ENCODE results near the gene PDE6B. TPM values are rescaled to one million over a fixed set of nuclear protein-coding genes. Genes with fewer than 3 reads are reported as not detected.

PDE6B gene
- 0.10 TPM in 1 of 2 replicates, not detected in the other for total RNA-seq (2014; rRNA removed; shearing (Covaris generic); ENCODE audit: low replicate concordance)

DNA sequence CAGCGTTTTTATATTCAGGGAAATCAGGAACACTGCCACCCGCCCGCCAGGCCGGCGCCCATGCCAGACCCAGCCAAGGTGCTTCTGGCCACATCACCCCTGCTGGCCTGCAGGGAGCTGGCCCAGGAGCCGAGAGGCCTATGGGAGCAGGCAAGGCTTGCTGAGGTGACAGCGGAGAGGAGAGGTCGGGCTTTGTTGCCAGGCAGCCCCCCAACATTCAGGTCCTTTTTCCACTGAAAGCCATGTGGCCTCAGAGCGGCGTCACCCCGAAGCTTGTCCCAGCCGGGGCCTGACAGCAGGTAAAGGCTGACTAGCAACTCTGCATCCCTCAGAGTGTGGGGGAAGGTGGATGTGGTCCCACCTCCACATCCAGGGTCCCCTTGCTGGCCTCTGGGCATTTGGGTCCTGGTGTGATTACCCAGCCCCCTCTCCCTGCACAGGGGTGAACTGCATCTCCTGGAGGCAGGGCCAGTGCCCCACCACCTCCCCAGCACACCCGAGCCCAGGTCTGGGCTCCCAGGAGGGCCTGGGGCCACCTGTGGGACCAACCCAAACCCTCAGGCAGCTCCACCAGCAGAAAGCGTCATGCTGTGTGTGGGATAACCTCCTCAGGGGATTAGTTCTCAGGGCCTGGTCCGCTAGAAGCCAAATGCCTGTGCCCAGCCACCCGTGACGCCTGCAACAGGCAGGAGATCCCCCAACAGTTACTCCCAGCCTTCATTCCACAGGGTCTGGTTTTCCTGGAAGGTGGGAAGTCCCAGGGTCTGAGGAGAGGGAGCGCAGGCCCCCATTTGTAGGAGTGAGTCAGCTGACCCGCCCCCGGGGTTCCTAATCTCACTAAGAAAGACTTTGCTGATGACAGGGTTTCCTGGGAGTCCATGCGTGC, at the start of gene PDE6B:
Gene PDE6B (plus strand): TSS at position 869 of the 886 bp plus-strand sequence. CDS start 54 bp downstream, outside the sequence.
- no peak for DNase-seq
- no peaks in the 10 kb centered on the region for H3K9me3 ChIP-seq
- no peaks in the 10 kb centered on the region for H3K27me3 ChIP-seq
- no peak within 1 kb of the TSS for H3K4me3 ChIP-seq
- H3K36me3 ChIP-seq = no peaks in the 10 kb centered on the region

DNA sequence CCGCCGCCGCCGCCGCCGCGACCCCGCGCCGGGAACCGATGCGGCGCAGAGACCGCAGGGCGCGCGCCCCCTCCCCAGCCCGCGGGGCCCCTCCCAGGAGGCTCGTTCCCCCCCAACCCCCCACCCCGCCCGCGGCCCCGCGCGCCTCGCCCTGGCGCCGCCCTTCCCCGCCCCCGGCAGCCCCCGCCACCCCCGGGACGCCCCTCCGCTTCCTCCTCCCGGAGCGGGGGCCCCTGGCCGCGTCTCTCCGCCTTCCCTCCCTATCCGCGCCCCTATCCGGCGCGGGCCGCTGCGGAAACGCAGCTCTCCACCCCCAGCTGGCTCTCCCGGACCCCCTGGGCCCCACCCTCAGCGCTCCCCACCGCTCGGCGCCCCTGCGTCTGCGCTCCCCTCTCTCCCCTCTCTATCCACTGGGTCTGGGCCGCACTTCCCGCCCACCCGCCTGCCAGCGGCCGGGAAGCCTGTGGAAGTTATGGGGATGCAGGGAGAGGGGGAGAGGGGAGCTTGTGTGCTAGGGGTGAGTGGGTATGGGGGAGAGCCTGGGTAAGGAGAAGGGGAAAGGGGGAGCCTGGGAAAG, 49.0 kb upstream of the PDE6B start, which contains the start of gene TMEM271:
Gene TMEM271 (minus strand): TSS at position 51 of the 577 bp plus-strand sequence. CDS start 233 bp downstream, outside the sequence.
- Histone ChIP-seq H3K36me3 (no peaks in the 10 kb centered on the region), H3K9me3 (no peaks in the 10 kb centered on the region), H3K4me3 (no peak within 1 kb of the TSS), H3K27me3 (peaks cover 8% of the 10 kb centered on the region; the same call in 1 of the 2 replicates)
- DNase-seq = no peak

DNA sequence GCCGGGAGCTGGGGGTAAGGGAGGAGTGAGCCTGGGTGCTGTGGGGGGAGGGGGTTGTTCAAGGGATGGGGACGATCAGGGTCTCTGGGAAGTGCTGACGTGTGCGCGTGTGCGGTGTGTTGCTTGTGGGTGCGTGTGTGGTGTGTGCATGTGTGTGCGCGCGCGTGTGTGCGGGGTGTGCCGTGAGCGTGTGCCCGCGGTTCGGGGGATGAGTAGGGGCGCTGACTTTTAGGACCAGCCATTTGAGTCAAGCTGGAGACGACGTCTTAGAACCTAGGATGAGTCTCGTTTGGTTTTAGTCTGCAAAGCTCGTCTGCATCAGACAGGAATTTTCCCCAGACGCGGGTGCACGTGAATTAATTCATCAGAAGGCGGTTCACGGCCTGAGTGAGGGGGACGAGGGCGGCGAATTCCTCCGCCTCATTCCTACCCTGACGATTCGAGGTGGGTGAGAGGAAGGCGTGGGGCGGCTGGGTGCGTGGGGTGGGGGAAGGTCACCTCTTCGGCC, 48.3 kb upstream of the PDE6B start:
- DNase-seq = no peak
- Histone ChIP-seq H3K9me3 (no peaks in the 10 kb centered on the region), H3K36me3 (no peaks in the 10 kb centered on the region), H3K4me3 (no peak overlapping the region), H3K27me3 (peaks cover 8% of the 10 kb centered on the region; the same call in 1 of the 2 replicates)

DNA sequence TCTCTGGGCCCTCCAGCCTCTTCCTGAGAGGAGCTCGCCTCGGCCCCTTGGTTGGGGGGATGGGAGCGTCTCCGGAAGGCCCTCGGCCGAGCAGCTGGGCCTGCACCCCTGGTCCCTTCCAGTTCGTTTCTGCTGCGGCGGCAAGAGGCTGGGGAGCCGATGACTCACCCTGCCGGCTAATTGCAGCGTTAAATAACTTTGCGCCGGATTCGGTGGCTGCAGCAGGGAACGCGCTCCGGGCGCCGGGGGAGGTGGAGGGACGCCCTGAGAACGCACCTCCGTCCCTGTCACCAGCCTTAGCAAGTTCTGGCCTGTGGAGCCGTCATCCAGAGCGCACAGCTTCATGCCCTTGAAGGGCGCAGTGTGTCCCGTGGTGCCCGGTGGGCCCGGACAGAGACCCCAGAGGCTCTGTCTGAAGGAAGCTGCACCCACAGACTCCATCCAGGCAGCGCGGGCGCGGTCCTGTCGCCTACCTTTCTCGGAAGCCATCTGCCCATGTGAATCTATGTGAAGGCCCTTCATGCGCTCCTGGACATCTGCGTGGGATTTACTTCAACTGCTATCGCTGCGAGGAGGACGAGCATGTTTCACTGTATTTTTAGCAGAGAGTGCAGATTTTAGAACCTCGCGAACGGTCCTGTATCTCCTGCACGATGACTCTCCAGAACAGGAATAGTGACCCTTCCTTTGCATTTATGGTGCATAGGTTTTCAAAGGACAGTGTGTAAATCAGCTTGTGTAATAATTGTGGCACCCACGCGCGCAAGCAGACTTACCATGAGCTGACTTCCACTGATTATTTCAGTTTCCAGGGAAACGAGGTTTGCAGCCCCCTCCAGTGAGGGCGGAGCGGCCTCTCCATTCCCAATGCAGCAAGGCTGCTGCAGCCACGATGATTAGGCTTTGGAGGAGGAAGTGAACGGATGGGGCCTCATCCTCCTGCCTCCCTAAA, 47.6 kb upstream of the PDE6B start:
- no peaks in the 10 kb centered on the region for H3K36me3 ChIP-seq
- peaks cover 8% of the 10 kb centered on the region; the same call in 1 of the 2 replicates for H3K27me3 ChIP-seq
- no peak overlapping the region for H3K4me3 ChIP-seq
- no peaks in the 10 kb centered on the region for H3K9me3 ChIP-seq
- DNase-seq = peak; percentile 9

DNA sequence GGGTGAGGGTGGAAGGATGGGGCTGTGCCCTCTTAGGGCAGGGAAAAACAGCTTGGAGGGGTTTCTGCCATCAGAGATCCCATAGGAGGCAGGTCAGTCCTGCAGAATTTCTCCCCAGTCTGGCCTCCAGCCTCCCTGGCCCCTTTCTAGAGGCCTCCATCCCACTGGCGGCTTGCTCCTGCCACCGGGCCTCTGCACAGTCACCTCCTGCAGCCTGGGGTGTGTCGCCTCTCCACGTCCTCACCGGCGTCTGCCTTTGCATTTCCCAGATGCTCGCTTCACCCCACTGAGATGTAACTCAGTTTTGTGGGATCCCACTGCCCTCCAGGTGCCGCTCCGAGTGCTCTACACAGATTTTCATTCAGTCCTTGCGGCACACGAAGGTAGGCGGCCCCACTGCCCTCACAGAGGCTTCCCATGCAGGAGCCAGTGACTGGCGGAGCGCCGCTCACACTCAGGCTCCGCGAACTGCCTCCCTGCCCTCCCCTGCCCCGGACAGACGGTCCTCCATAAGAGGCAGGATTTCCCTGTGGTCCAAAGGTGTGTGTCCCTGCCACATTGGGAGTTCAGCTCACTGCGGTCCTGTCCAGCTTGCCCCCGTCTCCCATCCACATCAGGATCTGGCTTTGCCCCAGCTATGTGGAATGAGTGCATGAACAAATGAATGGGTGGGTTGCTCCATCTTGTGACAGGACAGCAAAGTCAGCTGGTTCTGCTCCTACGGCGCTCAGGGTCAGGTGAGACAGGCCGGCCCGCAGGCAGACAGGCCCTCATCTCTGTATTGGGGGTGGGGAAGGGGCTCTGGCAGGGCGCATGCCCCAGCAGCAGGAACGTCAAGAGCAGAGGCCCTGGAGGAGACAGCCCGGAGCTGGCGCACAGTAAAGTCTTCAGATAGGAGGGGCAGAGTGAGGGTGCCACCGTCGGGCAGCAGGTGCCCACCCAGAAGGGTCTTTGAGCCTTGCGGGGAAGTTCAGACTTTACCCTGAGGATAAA, 46.6 kb upstream of the PDE6B start:
- H3K4me3 ChIP-seq = no peak overlapping the region
- no peak for DNase-seq
- H3K27me3 ChIP-seq = peaks cover 5% of the 10 kb centered on the region; the same call in 1 of the 2 replicates
- no peaks in the 10 kb centered on the region for H3K36me3 ChIP-seq
- H3K9me3 ChIP-seq = no peaks in the 10 kb centered on the region

DNA sequence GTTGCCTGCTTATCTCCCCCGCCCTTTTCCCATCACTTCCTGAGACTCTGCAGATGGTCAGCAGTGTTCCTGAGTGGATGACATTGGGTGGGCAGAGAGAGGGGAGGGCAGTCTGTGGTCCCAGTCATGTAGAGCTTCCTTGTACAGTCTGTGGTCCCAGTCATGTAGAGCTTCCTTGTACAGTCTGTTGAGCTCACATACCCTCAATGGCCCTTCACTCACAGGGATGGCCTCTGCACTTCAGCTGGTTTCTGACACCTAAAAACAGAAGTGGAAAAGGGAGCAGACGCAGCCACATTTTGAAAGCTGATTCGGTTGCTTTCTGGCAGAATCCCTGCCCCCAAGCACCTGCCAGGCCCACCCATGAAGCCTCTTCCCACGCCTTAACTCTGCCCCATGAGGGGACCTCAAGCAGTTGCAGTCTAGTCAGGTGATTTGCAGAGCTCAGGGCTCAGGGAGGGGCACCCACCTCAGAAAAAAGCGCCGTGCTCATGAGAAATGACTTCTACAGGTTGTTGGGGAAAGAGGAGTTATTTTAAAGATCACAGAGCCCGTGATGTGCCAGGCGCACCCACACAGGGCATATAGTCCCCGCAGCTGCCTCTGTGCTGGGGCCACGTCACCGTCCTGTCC, 45.7 kb upstream of the PDE6B start:
- no peaks in the 10 kb centered on the region for H3K36me3 ChIP-seq
- H3K4me3 ChIP-seq = no peak overlapping the region
- no peaks in the 10 kb centered on the region; the same call in 1 of the 2 replicates for H3K27me3 ChIP-seq
- H3K9me3 ChIP-seq = peaks cover 2% of the 10 kb centered on the region; the same call in 1 of the 2 replicates
- DNase-seq = no peak

DNA sequence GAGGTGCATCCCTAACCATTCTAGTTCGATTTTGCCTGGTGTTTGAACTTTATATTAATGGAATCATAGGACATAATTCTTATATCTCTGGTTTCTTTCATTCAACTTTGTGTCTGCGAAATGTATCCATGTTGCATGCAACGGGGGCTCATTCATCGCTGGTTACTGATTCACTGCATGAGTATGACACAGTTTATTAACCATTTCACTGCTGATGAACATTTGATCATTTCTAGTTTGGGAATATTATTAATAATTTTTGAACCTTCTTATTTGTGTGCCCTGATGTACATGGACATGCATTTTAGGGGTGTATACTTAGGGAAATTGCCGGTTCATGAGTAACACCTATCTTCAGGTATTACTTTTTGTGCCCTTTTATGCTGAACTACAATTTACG, 44.2 kb upstream of the PDE6B start:
- peaks cover 2% of the 10 kb centered on the region; the same call in 1 of the 2 replicates for H3K9me3 ChIP-seq
- H3K27me3 ChIP-seq = no peaks in the 10 kb centered on the region; the same call in 1 of the 2 replicates
- H3K36me3 ChIP-seq = no peaks in the 10 kb centered on the region
- H3K4me3 ChIP-seq = no peak overlapping the region
- no peak for DNase-seq

DNA sequence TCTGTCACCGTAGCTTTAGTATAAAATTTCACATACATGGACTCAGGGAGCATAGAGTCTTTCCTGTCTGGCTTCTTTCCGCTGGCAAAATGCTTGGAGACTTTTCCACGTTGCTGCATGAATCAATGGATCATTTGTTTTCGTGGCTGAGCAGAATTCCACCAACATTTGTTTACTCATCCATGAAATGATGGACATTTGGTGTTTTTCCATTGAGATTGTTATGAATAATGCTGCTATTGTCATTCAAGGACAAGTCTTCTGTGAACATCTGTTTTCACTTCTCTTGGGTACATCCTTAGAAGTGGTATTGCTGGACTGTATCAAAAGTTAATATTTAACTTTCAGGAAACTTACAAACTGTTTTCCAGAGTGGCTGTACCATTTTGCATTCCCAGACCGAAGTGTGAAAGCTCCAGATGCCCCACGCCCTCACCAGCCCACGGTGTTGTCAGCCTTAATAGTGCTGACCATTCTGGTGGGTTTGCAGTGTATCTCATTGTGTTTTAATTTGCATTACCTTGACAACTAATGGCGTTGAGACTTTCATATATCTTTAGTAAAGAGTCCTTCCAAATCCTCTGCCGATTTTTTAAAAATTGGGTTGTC, 43.5 kb upstream of the PDE6B start:
- H3K9me3 ChIP-seq = peaks cover 2% of the 10 kb centered on the region; the same call in 1 of the 2 replicates
- H3K36me3 ChIP-seq = no peaks in the 10 kb centered on the region
- no peak for DNase-seq

DNA sequence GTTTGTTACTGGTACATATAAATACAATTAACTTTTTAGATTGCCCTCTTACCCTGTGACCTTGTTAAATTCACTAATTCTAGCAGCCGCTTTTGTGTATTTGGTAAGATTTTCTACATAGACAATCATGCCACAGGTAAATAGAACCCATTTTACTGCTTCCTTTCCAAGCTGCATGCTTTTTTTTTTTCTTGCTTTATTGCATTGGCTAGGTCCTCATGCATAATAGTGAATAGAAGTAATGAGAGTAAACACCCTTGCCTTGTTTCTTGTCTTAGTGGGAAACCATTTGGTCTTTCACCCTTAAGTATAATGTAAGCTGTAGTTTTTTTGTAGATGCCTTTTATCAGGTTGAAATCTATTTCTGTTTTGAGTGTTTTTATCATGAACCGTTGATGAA, 41.6 kb upstream of the PDE6B start:
- H3K4me3 ChIP-seq = no peak overlapping the region
- H3K9me3 ChIP-seq = peaks cover 2% of the 10 kb centered on the region; the same call in 1 of the 2 replicates
- H3K27me3 ChIP-seq = no peaks in the 10 kb centered on the region
- H3K36me3 ChIP-seq = no peaks in the 10 kb centered on the region
- DNase-seq = no peak

More for the DNA sequence above, 43.5 kb upstream of the PDE6B start:
- Histone ChIP-seq H3K27me3 (no peaks in the 10 kb centered on the region), H3K4me3 (no peak overlapping the region)

DNA sequence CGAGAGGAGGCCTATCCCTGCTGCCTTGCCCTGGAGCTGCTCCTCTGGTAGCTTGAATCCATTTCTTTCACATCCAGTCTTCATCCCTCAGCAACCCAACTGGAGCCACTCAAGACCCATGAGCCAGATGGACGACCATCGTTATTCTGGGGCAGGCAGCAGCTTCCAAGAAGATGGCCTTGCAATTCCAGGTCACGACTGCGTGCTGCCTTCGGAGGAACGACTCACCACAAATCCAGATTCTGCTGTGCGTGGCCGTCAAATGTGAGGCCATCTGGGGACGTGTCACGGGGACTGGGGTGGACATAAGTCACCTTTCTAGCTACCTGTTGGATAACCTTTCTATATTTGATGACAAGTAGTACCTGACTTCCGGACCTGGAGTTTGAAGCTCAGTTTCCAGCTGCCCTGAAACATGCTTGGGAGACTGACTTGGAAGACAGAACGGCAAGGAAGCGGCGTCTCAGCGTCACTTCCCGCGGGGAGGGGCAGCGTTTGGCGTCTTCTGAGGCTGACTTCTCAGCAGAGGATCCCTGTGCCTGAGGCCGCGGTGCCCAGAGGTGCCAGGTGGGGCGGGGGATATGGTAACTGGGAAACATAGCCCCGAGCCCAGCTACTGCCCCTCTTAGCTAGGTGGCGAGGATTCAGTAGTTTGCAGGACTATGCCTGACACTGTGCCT, 37.6 kb upstream of the PDE6B start:
- DNase-seq = no peak
- no peak overlapping the region for H3K4me3 ChIP-seq
- no peaks in the 10 kb centered on the region for H3K36me3 ChIP-seq
- H3K27me3 ChIP-seq = no peaks in the 10 kb centered on the region
- peaks cover 2% of the 10 kb centered on the region; the same call in 1 of the 2 replicates for H3K9me3 ChIP-seq

DNA sequence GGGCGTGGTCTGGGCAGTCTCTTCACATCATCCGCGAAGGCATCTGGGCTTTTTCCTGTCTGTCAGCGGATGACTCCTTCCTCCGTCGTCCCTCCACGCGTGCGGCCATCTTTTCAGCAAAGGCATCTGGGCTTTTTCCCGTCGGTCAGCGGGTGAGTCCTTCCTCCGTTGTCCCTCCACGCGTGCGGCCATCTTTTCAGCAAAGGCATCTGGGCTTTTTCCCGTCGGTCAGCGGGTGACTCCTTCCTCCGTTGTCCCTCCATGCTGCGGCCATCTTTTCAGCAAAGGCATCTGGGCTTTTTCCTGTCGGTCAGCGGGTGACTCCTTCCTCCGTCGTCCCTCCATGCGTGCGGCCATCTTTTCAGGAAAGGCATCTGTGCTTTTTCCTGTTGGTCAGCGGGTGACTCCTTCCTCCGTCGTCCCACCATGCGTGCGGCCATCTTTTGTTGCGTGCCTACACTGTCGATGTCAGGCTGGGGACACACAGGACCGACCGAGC, 37.0 kb upstream of the PDE6B start:
- H3K9me3 ChIP-seq = peaks cover 2% of the 10 kb centered on the region; the same call in 1 of the 2 replicates
- H3K27me3 ChIP-seq = no peaks in the 10 kb centered on the region
- H3K36me3 ChIP-seq = no peaks in the 10 kb centered on the region
- H3K4me3 ChIP-seq = no peak overlapping the region
- DNase-seq = no peak

DNA sequence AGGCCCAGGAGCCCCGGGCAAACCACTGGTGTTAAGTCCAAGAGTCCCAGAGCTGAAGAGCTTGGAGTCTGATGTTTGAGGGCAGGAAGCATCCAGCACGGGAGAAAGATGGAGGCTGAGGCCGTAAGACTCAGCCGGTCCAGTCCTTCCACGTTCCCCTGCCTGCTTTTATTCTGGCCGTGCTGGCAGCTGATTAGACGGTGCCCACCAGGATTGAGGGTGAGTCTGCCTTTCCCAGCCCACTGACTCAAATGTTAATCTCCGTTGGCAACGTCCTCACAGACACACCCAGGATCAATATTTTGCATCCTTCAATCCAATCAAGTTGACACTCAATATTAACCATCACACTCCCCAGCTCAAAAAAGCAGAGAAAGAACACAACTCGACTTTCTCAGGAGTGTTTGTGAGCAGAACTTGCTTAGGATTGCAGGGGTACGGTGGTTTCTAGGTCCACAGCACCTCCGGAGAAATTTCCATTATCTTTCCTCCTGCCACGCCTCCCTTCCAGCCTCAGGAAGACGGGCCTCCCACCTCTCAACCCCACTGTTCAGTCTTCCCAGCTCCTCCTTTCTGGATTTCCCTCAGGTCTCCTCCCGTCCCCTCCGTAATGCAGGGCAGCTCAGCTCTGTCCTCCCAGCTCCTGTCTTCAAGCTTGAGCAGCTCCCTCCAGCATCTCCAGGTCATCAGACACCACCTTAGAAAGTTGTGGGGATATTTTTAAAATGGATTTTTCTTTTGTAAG, 36.0 kb upstream of the PDE6B start:
- DNase-seq = no peak
- H3K36me3 ChIP-seq = no peaks in the 10 kb centered on the region
- H3K27me3 ChIP-seq = no peaks in the 10 kb centered on the region

DNA sequence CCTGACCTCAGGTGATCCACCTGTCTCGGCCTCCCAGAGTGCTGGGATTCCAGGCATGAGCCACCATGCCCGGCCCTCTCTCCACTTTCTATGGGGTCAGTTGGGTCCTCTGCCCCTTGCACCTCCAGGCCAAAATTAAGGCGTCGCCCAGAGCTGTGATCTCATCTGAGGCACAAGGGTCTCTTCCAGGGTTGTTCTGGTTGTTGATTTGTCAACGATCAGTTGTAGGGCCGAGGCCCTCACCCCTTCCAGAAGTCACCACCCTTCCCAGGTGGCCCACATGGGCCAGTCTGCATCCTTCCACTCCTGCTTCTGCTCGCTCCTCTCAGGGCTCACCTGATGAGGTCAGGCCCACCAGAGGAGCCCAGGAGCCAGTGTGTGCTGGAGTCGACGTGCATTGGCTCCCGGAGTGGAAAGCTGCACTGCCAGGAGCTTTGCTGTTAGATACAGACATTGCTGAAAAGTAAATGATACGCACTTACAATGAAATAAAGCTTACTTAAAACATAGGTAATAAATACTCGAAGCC, 35.0 kb upstream of the PDE6B start:
- no peaks in the 10 kb centered on the region for H3K9me3 ChIP-seq
- no peak for DNase-seq
- no peaks in the 10 kb centered on the region for H3K36me3 ChIP-seq
- no peak overlapping the region for H3K4me3 ChIP-seq
- H3K27me3 ChIP-seq = no peaks in the 10 kb centered on the region

More for the DNA sequence above, 36.0 kb upstream of the PDE6B start:
- no peak overlapping the region for H3K4me3 ChIP-seq
- no peaks in the 10 kb centered on the region for H3K9me3 ChIP-seq

Measured in MG63 (cell line).